Hepatocyte (in vitro differentiated cells): ENCODE data around the gene MAST2. TPM values are rescaled to one million over a fixed set of nuclear protein-coding genes. Genes with fewer than 3 reads are reported as not detected.

Experiments used
- DNase-seq: peaks from one replicate; pipeline ENCODE4 v3.0.0-alpha.2; 2016; ENCODE audit warnings: low spot score
- H2AFZ ChIP-seq: fragments of 200-600 bp; sonication (generic); 2 replicates; pipeline ENCODE4 v1.6.0; 2016; ENCODE audit warnings: antibody characterized with exemption, mild to moderate bottlenecking
- H3K27ac ChIP-seq: fragments of 200-600 bp; sonication (generic); 2 replicates; pipeline ENCODE4 v1.5.1; 2016; ENCODE audit warnings: mild to moderate bottlenecking
- H3K27me3 ChIP-seq: fragments of 200-600 bp; sonication (generic); 2 replicates; pipeline ENCODE4 v1.6.1; 2016
- H3K36me3 ChIP-seq: fragments of 200-600 bp; sonication (generic); replicated peaks from 2 replicates; pipeline ENCODE4 v1.5.1; 2016; ENCODE audit warnings: low read depth; ENCODE audit not compliant: insufficient read depth
- H3K4me1 ChIP-seq: fragments of 200-600 bp; sonication (generic); 2 replicates; pipeline ENCODE4 v1.5.1; 2016; ENCODE audit warnings: mild to moderate bottlenecking, moderate library complexity; ENCODE audit not compliant: insufficient read depth
- H3K4me2 ChIP-seq: fragments of 200-600 bp; sonication (generic); 2 replicates; pipeline ENCODE4 v1.6.0; 2016
- H3K4me3 ChIP-seq: fragments of 200-600 bp; sonication (generic); 2 replicates; pipeline ENCODE4 v1.5.1; 2016; ENCODE audit warnings: mild to moderate bottlenecking
- H3K79me2 ChIP-seq: fragments of 200-600 bp; sonication (generic); 2 replicates; pipeline ENCODE4 v1.6.0; 2017; ENCODE audit warnings: mild to moderate bottlenecking
- H3K9me2 ChIP-seq: fragments of 200-600 bp; sonication (generic); replicated peaks from 2 replicates; pipeline ENCODE4 v1.6.0; 2017; ENCODE audit warnings: mild to moderate bottlenecking; ENCODE audit not compliant: insufficient read depth
- H3K9me3 ChIP-seq: fragments of 200-600 bp; sonication (generic); 2 replicates; pipeline ENCODE4 v1.5.1; 2016; ENCODE audit warnings: low read depth, mild to moderate bottlenecking
- H4K20me1 ChIP-seq: fragments of 200-600 bp; sonication (generic); 2 replicates; pipeline ENCODE4 v1.6.0; 2016; ENCODE audit warnings: mild to moderate bottlenecking; ENCODE audit not compliant: insufficient read depth, poor library complexity, severe bottlenecking
- EZH2 ChIP-seq: fragments of 200-600 bp; sonication (generic); IDR thresholded peaks from 2 replicates; pipeline ENCODE4 v1.6.1; 2016; ENCODE audit warnings: antibody characterized with exemption, mild to moderate bottlenecking, borderline replicate concordance
- EZH2phosphoT487 ChIP-seq: fragments of 200-600 bp; sonication (generic); IDR thresholded peaks from one replicate; pipeline ENCODE4 v1.6.1; 2018; ENCODE audit warnings: antibody characterized with exemption, mild to moderate bottlenecking, low read depth, moderate library complexity; ENCODE audit not compliant: unreplicated experiment, severe bottlenecking
- WGBS: methylation state at CpG from one replicate; pipeline ENCODE4 v1.1.6; 2016; ENCODE audit warnings: low lambda C conversion rate; ENCODE audit errors: missing lambda C conversion rate; 5-methylcytosine and 5-hydroxymethylcytosine counted together
- polyA plus RNA-seq: library from polyadenylated mRNA; unstranded; fragments of >200 nt; fragmentation: Nextera tagmentation; extraction: Ambion mirVana; gene quantifications from 2 replicates; pipeline ENCODE4 v1.2.1, GENCODE V29; 2016
- total RNA-seq: library from RNA; depleted of rRNA; stranded (reverse); fragments of >200 nt; gene quantifications from 2 replicates; pipeline ENCODE4 v1.2.3, GENCODE V29; 2014
- TF ChIP-seq, protein P1 (sequence below): fragments of 200-600 bp; sonication (generic); IDR thresholded peaks from 2 replicates; pipeline ENCODE4 v1.5.1; 2016; ENCODE audit warnings: antibody characterized with exemption, mild to moderate bottlenecking; ENCODE audit not compliant: poor library complexity

MAST2 gene
- total and polyA plus RNA-seq, 2 experiments from 2014 or later = 25.8 to 33.5 TPM

DNA sequence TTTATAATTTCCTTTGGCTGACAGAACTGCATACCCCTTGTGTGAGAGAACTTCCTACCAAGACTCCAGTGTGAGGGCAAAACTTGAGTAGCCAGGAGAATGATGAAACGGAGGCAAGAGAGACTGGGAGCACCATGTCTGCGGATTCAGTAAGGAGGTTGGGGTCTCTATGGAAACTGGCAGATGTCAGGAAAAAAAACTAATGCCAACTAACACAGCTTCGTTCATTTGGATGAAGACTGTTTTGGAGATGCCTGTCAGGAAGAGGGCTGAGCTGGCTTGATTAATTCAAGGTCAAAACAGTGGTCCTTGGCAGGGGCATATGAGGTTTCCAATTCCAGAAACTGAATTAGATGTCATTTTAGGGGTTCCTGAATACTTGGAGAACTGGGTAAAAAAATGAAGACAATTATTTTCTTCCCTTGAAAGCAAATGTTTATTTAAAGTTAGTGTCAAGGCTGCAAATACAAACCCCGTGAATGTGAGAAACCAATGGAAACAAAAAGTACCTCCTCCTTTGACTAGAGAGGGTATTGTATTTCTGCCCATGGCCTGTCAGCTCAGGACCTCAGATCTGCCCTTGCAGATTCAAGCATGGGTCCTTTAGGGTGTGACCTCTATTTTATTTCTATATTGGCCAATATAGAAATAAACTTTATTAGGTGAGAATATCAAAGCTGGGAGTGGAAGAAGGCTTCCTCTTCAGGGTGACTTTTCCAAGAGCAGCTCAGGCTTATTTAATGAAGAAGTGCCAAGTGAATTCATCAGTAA is 110.5 kb downstream of the MAST2 start:
- Histone ChIP-seq H3K36me3 (no peaks in the 10 kb centered on the region), H3K9me2 (no peaks in the 10 kb centered on the region), H3K27ac (peak overlapping the region; percentile 78), H3K79me2 (peaks cover 6% of the 10 kb centered on the region), H3K9me3 (no peaks in the 10 kb centered on the region), H4K20me1 (no peaks in the 10 kb centered on the region), H3K27me3 (no peaks in the 10 kb centered on the region), H3K4me3 (no peak overlapping the region), H3K4me2 (peak overlapping the region; percentile 55), H3K4me1 (peaks cover 16% of the 10 kb centered on the region), H2AFZ (no peak overlapping the region)
- WGBS = 47% methylated on average over 4 of the region's 4 CpGs
- DNase-seq = no peak
- TF ChIP-seq, protein P1, sequence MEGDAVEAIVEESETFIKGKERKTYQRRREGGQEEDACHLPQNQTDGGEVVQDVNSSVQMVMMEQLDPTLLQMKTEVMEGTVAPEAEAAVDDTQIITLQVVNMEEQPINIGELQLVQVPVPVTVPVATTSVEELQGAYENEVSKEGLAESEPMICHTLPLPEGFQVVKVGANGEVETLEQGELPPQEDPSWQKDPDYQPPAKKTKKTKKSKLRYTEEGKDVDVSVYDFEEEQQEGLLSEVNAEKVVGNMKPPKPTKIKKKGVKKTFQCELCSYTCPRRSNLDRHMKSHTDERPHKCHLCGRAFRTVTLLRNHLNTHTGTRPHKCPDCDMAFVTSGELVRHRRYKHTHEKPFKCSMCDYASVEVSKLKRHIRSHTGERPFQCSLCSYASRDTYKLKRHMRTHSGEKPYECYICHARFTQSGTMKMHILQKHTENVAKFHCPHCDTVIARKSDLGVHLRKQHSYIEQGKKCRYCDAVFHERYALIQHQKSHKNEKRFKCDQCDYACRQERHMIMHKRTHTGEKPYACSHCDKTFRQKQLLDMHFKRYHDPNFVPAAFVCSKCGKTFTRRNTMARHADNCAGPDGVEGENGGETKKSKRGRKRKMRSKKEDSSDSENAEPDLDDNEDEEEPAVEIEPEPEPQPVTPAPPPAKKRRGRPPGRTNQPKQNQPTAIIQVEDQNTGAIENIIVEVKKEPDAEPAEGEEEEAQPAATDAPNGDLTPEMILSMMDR = no peak
- TF ChIP-seq EZH2phosphoT487 (no peak), EZH2 (no peak)

DNA sequence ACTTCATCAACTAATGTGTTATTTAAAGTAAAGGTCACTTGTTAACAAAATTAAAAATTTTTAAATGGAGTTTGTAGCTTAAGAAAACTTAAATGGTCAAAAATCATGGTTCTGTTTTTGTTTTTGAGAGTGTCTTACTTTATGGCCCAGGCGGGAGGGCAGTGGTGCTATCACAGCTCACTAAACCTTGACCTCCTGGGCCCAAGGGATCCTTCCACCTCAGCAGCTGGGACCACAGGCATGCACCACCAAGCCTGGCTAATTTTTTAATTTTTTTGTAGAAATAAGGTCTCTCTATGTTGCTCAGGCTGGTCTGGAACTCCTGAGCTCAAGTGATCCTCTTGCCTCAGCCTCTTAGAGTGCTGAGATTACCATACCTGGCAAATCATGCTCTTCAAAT is 111.4 kb downstream of the MAST2 start:
- Histone ChIP-seq H3K4me2 (peak overlapping the region; percentile 55), H3K9me3 (no peaks in the 10 kb centered on the region), H4K20me1 (no peaks in the 10 kb centered on the region), H2AFZ (no peak overlapping the region), H3K4me1 (peaks cover 16% of the 10 kb centered on the region), H3K27ac (peak overlapping the region; percentile 78), H3K27me3 (no peaks in the 10 kb centered on the region), H3K4me3 (no peak overlapping the region), H3K9me2 (no peaks in the 10 kb centered on the region), H3K36me3 (no peaks in the 10 kb centered on the region), H3K79me2 (peaks cover 6% of the 10 kb centered on the region)
- DNase-seq = no peak
- WGBS = 89% methylated on average over 1 of the region's 1 CpG
- TF ChIP-seq EZH2phosphoT487 (no peak), EZH2 (no peak)
- TF ChIP-seq, protein P1 = no peak

DNA sequence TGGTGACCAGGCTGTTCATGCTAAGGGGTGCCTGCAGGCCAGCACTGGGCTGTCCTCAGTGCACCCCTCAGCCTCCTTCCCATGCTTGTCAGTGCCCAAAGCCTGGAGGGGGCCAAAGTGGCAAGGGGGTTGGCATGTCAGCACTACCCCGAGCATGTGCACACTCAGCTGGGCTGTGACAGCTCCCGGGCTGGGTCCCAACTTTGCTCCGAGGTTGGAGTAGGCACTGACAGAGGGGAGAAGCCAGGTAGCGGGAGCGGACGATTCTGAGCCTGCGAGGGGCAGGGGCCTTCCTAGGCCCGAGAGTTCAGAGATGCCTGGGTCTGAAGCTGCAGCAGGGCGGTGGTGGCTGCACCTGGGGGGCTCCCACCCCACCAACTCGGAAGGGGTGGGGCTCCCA is 119.0 kb downstream of the MAST2 start:
- Histone ChIP-seq H3K36me3 (no peaks in the 10 kb centered on the region), H3K27ac (no peak overlapping the region), H3K79me2 (no peaks in the 10 kb centered on the region), H3K9me2 (no peaks in the 10 kb centered on the region), H3K9me3 (no peaks in the 10 kb centered on the region), H3K4me3 (no peak overlapping the region), H3K4me1 (no peaks in the 10 kb centered on the region), H4K20me1 (no peaks in the 10 kb centered on the region), H3K27me3 (no peaks in the 10 kb centered on the region), H2AFZ (no peak overlapping the region), H3K4me2 (no peak overlapping the region)
- TF ChIP-seq EZH2 (no peak), EZH2phosphoT487 (no peak)
- TF ChIP-seq, protein P1 = no peak
- no peak for DNase-seq
- 92% methylated on average over 10 of the region's 10 CpGs for WGBS

DNA sequence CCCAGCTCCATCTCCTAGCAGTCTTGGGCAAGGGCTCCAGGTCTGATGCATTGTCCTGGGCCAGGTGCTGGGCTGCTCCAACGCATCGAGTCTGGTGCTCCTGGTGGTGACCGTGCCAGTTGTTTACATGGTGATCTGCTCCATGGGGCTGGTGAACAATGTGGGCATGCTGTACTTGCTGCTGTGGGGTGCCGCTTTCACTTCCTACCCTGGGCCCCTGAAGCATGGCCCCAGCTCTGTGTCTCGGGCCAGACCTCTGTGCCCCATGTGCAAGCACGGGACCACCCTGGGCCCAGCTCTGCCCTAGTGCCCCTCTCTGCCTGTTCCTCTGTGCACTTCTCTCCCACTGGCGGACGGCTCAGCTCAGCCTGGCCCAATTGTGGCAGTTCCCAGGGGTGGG is 119.4 kb downstream of the MAST2 start:
- Histone ChIP-seq H3K4me3 (no peak overlapping the region), H3K9me3 (no peaks in the 10 kb centered on the region), H3K79me2 (no peaks in the 10 kb centered on the region), H3K27ac (no peak overlapping the region), H3K4me1 (no peaks in the 10 kb centered on the region), H3K36me3 (no peaks in the 10 kb centered on the region), H3K27me3 (no peaks in the 10 kb centered on the region), H4K20me1 (no peaks in the 10 kb centered on the region), H3K9me2 (no peaks in the 10 kb centered on the region), H2AFZ (no peak overlapping the region), H3K4me2 (no peak overlapping the region)
- WGBS = 96% methylated on average over 8 of the region's 8 CpGs
- no peak for DNase-seq
- TF ChIP-seq EZH2 = no peak
